Stimulated activated CD4-positive, alpha-beta T cell treated with anti-CD3 and anti-CD28 coated beads, Interleukin-1b, Interleukin-23, amount 100 ng/mL, for 4 hours (primary cell): ENCODE results near the gene EMILIN2.
A peak's percentile ranks its signal among the peaks of the same experiment; 100 is the strongest.
"Not testable (repeated sequence)": the region's sequence is repeated elsewhere in the genome, so short reads cannot be mapped to it uniquely, and the experiment has no call there.

ENCODE experiments used
- DNase-seq, 2 donors: peaks; one replicate each; pipeline ENCODE4 v3.0.0-alpha.2; 2020; ENCODE audit warnings: low read depth in 2 of 2

Gene EMILIN2

DNA sequence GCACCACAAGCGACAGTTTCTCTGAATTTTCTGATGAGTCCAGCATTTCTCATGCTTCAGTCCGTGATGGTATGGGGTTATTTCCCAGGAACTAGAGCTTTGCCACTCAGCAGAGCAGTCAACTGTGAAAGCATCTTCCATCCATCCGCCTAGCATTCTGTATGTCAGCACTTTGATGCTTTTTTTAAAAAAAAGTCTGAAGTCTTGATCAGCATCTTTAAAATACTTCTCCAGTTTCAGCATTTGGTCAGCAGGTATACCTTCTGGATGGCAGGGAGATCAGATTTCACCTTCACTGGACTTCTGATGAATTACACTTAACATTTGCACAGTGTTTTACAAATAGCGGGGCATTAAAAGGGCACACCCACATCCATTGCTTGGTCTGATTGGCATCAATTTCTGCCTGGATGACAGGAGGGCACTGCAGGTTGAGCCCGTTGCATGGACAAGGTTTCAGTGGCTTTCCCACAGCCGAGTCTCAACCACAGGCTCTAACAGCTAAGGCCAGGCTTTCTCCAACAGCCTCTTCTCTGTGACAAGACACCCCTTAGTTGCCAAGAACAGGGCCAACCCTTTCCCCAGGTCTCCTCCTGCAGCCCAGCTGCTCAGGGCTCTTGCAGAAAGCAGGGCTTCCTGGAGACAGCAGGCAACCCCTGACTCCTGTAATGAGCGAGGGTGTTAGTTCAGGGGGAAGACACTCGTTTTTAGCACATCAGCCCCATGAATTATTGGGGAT is 54.0 kb downstream of the EMILIN2 start:
- DNase-seq: no peak

DNA sequence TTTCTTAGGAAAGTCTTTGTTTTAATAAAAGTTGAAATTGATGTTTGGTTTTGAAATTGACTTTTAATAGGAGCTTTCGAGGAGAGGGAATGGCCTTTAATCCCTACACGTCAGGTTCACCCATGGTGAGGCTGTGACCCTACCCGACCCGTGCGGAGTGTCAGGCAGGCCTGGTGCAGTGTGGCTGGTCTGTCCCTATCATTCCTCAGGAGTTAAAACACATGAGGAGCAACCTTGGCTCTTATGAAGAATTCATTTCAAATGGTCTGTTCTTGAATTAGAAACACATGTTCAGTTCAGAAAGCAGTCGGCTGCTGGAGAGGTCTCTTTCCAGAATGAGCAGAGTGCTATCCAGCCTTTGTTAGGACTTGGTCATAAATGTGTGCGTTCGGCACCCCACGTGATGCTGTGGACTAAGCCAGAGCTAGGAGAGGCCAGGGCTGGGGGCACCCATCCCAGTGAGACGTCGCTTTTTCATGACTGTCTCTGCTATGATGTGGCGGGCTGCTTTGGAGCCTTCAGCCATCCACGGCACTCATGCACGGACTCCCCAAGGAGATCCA is 54.7 kb downstream of the EMILIN2 start:
- no peak for DNase-seq

DNA sequence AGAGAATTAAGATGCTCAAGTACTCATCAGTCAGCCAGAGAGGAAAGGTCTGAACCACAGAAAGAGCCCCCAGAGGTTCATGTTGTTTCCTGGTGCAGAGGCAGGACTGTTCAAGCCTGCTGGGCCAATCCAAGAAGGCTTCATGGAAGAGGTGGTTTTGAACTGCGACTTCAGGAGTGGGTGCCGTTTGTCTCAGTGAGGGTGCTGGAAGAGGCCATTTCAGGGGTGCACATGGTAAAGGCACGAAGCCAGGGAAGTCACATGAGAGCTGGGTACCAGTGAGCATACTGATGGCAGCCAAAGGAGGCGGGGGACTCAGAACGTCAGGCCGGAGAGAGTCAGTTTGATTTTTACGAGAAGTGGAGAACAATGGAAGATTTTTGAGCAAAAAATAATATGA is 55.5 kb downstream of the EMILIN2 start:
- DNase-seq: no peak

DNA sequence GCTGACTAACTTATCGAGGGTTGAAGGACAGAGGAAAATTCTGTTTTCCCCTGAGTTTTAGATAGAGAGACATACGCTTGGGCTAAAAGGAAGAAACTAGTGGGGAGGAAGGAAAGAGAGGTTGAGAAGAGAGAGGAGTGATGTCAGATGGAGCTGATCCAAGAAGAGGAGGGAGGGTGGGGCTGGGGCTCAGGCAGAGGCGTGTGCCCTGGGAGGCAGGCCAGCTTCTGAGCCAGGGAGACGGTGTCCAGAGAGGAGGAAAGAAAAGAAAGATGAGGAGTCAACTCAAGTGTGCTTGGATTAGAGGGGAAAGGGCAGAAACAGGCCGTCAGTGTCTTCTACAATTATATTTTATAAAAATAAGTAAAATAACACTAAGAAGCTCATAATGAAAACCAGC is 56.2 kb downstream of the EMILIN2 start:
- DNase-seq: no peak

DNA sequence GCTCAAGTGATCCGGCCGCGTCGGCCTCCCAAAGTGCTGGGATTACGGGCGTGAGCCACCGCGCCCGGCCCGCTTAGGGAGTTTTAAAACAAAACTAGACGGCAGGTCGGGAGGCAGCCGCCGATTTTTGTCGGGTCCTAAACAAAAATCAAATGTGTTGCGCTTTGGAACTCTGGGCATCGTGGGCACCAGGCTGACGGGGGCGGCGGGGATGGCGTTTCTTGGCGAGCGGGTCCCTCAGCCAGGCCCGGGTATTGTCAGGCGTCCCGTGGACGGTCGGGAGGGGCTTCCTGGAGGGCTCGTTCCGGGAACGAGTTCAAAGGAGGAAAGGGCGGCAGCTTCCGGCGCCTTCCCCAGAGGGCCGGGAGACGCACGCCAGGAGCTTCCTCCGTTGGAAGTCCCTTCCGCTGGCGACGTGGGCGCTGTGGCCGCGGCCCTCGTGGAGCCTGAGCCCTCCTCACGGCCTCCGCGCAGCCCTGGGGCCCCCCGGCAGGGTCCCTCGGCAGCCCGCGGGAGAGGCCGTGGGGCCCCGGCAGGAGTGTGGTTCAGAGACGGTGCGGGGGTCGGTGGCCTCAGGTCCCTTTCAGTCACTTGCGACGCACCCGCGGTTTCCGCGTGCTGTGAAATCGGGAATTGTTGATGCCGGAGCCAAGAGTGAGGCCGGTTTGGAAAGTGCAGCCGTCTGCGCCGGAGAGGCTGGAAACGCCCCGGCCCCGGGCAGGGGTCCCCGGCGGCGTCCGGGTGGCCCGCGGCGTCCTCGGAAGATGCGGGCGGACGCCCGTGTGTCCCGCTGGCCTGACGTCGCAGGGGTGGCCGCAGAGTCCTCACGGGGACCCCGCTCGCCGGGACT is 59.3 kb downstream of the EMILIN2 start:
- DNase-seq: peak; percentile 17 to 47

DNA sequence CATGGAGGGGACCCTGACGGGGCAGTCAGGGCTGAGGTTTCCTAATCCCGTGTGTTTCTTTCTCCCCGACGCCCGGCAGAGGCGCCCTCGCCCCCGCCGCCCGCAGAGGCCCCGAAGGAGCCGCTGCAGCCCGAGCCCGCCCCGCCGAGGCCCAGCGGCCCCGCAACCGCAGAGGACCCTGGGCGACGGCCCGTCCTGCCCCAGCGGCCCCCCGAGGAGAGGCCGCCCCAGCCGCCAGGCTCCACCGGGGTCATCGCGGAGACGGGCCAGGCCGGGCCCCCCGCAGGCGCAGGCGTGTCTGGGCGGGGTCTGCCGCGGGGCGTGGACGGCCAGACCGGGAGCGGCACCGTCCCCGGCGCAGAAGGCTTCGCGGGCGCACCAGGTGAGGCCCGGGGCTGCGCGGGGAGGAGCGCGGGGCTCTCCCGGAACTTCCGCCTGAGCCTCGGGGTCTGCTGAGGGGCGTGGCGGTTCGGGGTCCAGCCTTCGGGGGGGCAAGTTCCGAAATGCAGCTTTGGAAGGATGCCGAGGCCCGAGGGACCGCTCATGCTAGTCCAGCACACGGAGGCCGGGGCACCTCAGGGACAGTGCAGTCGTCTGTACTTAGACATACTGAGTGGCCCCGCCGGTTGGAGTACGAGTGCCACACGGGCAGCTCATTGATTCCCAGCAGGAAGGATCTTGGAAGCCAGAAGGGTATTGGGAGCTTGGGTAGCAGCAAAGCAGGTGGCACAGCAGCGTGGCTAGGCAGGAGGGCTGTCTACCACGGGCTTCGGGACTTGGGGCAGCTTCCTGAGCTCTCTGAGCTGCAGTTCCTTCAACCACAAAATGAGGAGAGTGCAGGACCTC is 60.1 kb downstream of the EMILIN2 start:
- DNase-seq: peak; percentile 24 to 51

DNA sequence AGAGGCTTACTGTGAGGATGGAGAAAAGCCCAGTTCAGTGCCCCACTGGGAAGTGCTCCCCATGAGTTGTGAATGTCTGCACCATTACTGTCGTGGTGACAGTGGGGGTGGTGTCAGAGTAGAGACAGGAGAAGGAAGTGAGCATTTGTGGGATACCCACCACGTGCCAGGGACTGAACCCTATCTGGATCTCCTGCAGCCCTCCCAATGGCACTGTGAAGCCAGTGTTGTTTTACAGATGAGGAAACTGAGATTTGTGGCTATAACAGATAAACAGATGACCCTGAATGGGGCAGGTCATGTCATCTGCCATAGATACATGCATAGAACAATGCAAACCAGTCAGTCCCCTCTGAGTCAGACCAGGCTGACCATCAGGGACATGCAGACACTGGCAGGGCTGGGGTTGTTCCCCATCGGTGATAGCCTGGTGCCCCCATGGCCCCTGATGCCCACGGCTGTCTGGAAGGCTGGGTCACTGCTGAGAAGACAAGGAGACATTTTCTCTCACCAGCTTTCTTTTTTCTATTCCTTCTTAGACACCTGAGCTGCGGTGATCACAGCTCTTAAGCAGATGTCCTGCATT is 60.8 kb downstream of the EMILIN2 start:
- no peak for DNase-seq

DNA sequence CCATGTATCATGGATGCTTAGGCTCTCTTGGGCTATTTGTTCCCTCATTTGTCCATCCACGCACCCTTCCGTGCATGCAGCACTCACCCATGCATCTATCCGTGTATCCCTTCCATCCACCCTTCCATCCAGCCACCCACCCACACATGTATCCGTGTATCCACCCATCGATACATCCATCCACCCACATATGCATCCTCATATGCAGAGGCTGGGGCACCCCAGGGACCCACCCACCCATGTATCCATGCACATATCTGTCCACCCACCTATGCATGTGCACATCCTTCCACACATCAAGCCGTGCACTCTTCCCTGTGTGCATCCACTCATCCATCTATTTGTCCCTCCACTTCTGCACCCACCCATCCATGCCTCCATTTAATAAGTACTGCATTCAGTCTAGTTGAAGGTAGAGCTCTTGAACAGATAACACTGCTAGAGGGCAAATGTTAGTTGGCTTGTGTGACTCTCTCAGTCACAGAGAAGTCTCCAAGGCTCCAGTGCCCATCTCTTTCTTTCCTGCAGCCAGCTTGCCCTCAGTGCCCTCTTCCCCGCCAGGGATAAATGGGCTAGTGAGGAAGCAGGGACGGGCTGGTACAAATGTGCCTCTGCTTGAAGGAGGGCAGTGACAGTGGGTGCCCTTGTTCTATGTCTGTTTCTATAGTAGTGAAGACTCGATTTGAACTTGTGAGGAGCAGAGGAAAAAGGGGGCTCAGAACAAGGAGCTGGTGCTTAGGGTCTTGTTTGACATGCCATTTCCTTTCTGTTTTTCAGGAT is 61.5 kb downstream of the EMILIN2 start:
- DNase-seq: no peak

DNA sequence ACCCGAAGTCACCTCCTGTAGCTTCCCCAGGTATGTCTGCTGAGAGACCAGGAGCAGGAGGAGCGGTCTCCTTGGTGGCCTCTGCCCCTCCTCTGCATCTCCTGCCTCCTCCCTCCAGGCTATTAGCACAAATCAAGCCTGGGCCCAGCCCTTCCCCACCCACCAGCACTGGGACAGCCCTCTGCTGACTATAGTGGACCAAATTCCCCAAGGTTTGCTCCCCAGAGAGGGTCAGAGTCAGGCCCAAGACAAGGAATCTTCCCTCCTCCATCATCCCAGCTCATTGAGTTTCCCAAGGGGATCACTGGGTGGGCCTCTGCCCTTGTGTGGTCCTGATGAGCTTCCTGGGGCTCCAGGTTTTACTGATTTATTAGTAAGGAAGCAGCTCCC is 62.1 kb downstream of the EMILIN2 start:
- DNase-seq: no peak

DNA sequence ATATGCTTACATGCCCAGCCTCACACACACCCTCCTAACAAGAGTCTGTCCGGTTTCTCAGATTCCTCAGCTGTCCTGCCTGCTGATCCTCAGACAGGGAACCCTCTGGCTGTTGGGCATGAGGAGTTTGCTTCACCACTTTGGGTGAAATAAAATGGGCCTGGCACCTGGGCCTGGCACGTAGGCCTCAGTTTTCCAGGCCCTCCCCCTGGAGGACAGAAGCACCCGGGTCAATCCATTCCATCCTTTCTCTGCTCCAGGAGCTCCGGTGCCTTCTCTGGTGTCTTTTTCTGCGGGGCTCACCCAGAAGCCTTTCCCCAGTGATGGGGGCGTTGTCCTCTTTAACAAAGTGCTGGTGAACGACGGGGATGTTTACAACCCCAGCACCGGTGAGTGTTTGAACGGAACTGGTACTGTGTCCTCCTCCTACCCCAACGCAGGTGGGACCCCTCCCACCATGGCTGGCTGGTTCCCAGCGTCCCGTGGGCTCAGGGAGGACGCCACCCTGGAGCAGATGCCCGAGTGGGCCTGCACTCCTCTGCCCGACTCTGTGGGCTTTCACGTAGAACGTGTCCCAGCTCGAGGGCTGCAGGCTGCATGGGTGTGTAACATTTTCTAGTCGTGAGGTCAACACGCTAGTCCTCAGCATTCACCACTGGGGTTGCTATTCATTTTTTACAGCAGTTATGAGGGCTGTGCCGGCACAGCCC is 62.8 kb downstream of the EMILIN2 start:
- no peak for DNase-seq

DNA sequence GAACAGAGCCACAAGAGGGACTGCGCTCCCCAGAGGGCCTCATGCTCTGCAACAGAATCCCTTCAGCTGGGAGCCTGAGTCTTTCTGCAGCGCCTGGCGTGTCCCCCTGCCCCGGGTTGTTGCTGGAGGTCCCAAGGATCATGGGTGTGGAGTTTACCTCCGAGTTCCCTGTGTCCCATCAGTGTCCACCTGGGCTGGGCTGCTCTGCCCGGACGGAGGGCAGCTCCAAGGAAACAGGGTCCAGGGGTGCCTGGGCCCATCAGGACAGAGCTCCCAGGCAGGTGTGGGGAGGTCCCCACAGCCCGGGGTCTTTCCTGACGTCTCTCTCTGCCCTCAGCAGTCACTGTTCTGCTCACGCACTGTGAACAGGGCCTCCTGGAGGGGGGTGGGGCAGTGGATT is 63.5 kb downstream of the EMILIN2 start:
- DNase-seq: no peak

DNA sequence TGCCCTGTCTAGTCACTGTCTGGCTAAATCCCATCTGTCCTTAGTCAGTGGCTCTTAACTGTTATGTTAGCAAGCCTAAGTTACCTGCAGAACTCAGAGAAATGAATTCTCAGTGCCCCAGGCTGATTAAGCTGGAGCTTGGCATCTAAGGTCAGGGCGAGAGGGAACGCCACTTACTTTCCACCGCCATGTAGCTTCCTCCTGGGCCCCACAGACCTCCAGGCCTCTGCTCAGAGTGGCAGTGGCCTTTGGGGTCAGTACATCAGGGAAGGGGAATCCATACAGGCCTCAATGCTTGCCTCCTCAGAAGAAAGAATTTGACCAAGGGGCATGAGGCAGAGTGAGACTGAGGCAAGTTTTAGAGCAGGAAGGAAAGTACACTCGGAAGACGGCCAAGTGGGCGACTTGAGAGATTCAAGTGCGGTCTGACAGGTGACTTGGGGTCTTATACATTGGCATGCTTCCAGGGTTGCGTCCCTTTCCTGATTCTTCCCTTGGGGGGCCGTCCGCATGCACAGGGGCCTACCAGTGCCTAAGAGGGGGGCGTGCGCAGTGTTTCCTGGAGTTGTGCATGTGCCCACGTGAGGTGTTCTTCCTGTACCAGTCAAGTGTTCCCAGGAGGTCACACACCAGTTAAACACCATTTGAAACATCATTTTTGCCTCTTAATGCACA is 64.1 kb downstream of the EMILIN2 start:
- DNase-seq: no peak

DNA sequence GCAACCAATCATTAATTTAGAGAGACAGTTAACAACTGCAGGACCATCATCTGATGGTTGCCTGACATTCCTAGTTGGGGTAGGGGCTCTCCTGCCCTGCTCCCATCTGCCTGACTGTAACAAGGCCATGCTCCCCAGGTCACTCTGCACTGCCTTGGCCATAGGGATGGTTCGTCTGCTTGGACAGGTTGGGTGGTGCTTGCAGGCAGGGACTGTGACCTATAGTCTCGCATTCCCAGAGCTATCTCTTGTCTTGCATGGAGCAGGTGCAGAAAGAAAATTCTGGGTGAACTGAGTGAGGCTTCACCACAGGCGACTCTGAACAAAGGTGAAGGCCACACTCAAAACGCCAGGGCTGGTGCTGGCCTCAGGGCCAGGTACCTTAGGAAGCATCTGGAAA is 64.7 kb downstream of the EMILIN2 start:
- DNase-seq: no peak

DNA sequence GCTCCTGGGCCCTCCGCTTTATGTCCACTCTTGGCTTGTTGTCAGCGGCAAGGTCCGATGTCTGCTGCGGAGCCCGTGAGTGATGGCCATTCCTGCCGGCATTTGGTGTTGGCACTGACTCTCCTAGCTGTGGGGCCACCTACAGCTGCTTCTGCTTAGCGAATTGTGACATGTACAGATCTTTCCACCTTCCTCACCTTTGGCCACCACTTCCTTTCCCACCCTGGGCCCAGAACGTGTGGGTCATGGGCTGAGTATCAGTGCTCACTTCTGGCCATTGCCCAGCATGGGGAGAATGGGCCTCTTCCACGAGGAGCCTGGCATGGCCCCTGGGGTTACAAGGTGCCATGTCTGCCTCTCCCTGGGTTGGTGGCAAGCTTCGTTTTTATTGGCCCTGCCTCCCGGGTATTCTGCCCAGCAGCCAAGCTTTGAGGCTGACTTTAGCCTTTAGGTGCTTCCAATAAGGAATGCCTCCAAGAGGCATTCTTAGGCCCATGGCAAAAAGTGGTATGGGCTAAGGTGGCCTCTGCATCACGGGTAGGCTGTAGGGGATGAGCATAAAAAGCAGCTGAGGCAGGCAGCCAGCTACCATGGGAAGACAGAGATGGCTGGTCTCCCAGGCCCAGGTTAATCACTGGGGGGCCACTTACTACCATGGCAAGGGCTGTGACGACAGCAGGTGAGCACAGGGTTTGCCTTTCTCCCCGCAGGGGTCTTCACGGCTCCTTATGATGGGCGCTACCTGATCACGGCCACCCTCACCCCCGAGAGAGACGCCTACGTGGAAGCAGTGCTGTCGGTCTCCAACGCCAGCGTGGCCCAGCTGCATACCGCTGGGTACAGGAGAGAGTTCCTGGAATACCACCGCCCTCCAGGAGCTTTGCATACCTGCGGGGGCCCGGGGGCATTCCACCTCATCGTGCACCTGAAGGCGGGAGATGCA is 65.8 kb downstream of the EMILIN2 start:
- DNase-seq: no peak

DNA sequence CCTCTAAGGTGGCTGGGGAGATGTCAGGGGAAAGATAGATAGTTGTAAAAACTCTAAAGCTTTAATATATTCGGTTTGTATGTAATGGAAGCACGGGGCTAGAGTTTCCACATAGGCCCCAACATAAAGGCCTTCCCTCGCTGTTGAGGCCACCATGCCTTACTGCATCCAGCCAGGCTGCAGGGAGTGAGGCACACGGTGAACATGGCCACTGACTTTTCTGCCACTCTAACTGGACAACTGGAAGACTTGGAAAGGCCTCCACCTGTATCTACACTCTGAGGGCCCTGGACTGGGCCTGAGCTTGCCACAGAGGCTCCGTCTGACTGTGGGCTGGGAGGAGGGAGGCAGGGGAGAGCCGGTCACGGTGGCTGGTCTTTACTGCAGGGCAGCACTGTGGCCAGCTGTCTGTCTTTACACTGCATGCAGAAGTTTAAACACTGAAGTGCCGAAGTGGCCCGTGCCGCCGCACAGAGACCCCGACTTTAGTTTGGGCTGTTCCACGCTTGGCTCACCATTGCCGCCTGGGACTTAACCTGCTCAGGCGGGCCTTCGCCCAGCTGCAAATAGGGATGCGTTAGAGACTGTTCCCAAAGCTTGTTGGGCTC is 66.7 kb downstream of the EMILIN2 start:
- no peak for DNase-seq

DNA sequence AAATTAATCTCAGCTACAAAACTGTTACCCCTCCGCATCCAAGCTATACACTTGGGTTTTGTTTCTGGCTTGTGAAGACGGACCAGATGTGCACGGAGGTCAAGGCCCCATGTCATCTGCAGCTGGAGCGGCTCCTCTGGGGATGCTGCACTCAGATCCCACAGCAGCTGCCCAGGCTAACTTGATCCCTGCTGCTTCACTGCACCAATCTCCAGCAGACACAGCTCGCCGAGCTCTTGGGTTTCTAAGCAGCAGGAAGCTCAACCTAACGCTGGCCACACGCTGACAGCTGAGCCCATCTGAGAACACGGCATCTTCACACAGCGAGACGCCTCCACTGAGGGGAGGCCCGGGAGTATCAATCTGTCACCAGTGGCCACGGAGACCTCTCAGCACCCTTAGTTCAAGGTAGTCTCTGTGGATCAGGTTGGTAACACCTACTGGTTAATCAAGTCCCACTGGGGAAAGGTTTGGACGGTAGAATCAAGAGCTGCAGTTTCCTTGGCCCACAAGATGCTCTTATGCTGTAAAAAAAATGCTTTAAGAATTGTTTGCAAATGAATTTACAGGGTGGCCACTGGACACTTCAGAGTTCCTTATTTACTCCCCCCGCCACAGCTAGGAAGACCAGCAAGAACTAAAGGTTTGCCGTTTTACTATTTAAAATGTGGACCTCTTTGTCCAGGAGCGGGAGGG is 67.5 kb downstream of the EMILIN2 start:
- DNase-seq: no peak

DNA sequence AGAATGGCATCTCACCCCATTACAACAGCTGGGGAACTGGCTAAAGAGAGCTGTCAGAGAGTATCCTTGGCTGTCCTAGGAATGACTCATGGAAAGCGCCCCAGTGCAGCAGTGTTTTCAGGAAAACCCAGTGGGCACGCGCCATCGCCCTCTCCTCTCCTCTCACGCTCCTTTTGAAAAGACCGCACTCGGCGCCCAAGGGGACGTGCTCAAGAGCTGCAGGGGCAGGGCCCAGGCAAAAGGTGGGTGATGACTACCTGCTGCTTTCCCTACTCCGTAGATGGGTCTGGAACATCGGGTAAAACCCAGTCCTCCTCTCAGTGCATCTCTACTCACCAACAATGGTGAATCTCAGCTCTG is 68.1 kb downstream of the EMILIN2 start:
- no peak for DNase-seq

DNA sequence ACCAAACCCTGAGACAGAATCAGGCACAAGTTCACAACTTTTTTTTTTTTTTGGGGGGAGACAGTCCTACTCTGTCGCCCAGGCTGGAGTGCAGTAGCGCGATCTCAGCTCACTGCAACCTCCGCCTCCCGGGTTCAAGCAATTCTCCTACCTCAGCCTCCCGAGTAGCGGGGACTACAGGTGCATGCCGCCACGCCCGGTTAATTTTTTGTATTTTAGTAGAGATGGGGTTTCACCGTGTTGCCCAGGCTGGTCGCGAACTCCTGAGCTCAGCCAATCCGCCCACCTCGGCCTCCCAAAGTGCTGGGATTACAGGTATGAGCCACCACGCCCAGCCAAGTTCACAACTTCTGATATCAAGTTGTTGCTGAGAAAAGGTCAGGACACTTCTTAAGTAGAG is 68.7 kb downstream of the EMILIN2 start:
- DNase-seq: not testable (repeated sequence)
